Inferior parietal cortex (tissue), 1 donor: ENCODE results near the gene HP.
"Not testable (repeated sequence)": the region's sequence is repeated elsewhere in the genome, so short reads cannot be mapped to it uniquely, and the experiment has no call there.

Source experiments
- DNase-seq: peaks from one replicate; pipeline ENCODE4 v3.0.0-alpha.2; 2016; ENCODE audit errors: extremely low spot score

Gene HP

GRCh38 chr16:72043058-72043457, 11.2 kb upstream of the HP start:
- no peak for DNase-seq

DNA sequence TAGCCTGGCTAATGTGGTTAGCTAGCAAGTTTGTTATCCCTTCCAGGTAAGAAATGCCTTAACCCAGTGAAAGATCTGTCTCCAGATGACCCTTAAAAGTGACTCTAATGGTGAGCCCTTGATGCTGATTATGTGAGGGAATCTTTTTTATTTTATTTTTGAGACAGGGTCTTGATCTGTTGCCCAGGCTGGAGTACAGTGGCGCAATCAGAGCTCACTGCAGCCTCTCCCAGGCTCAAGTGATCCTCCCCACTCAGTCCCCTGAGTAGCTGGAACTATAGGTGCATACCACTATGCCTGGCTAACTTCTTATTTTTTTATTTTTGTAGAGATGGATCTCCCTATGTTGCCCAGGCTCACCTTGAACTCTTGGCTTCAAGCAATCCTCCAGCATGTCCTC, 10.8 kb upstream of the HP start:
- DNase-seq = no peak

GRCh38 chr16:72044296-72044695, 10.0 kb upstream of the HP start:
- no peak for DNase-seq

GRCh38 chr16:72044825-72045359, 9.4 kb upstream of the HP start:
- no peak for DNase-seq

DNA sequence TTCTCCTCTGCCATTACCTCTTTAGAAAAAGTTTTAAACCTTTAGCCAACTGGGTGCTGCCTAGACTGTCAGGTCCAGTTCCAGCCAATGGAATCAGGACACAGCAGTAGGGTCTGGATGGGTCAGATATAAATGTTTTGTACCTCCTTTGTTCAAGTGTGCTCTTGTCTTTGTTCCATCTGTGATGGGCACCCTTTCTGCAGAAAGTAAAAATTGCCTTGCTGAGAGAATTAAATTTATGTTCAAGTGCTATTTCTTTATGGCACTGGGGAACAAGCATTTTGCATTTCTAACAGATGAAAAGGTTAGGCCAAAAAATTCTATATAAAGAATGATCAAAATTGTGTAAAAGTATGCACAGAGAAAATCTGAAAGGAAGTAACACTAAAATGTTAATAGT, 5.2 kb upstream of the HP start:
- no peak for DNase-seq

DNA sequence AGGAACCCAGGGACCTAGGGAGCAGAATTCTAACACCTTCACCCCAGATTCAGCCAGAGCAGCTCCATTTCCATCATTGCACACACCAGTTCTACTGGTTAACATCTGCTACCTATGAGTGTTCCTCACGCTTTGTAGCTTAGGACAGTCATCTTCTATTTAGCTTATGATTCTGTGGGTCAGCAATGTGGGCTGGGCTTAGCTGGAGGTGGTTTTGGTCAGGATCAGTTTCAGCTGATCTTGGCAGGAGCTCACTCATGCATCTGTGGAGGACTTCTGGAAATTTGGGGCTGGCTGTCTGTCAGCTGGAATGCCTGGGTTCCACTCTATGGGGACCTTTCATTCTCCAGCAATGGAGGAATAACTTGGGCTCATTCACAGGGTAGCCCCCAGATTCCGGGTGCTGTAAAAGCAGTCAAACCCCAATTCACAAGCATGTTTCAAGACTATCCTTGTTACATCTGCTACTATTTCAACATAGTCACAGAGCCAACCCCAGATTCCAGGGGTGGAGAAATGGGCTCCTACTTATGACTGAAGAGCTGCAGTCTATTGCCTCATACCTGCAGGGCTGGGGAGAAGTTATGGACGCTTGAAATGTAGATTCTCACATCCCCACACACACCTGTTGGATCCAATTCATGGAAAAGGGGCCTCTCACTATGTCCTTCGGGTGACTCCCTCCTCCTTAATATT, 3.4 kb upstream of the HP start:
- no peak for DNase-seq

DNA sequence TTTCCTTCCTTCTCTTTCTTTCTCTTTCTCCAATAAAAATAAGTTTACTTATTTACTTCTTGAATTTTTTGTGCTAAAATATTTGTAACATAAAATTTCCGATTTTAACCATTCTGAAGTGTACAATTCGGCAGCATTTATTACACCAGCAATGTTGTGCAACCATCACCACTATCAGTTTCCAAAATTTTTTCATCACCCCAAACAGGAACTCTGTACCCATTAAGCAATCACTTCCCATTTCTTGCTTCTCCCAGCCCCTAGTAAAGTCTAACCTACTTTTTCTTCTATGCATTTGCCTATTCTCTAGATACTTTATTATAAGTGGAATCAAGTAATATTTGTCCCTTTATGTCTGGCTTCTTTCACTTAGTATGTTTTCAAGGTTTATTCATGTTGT, 2.5 kb upstream of the HP start:
- no peak for DNase-seq

GRCh38 chr16:72055911-72056310, 1.6 kb downstream of the HP start:
- no peak for DNase-seq

DNA sequence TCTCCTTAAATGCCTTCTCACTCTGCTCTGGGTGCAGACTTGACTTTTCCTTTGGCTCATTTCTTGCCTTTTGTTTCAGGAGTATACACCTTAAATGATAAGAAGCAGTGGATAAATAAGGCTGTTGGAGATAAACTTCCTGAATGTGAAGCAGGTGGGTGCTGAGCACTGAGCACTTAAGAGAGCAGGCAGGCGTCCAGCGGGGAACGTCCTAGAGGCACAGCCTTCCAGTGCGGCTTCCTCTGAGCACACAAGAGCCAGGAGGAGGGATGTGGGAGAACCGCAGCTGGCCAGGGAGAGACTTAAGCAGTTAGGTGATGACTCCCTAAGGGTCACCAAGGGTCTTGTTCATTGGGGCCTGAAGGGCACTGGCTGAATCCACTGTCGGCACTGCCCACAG, 3.0 kb downstream of the HP start:
- DNase-seq = not testable (repeated sequence)

DNA sequence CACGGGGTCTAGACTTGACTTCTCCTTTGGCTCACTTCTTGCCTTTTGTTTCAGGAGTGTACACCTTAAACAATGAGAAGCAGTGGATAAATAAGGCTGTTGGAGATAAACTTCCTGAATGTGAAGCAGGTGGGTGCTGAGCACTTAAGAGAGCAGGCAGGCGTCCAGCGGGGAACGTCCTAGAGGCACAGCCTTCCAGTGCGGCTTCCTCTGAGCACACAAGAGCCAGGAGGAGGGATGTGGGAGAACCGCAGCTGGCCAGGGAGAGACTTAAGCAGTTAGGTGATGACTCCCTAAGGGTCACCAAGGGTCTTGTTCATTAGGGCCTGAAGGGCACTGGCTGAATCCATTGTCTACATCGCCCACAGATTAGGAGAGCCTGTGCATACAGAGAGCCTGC, 4.8 kb downstream of the HP start:
- not testable (repeated sequence) for DNase-seq

- no peak for DNase-seq
Observed at GRCh38 chr16:72060405-72060804, 6.1 kb downstream of the HP start.

- no peak for DNase-seq
Observed at GRCh38 chr16:72061564-72061963, 7.3 kb downstream of the HP start.

DNA sequence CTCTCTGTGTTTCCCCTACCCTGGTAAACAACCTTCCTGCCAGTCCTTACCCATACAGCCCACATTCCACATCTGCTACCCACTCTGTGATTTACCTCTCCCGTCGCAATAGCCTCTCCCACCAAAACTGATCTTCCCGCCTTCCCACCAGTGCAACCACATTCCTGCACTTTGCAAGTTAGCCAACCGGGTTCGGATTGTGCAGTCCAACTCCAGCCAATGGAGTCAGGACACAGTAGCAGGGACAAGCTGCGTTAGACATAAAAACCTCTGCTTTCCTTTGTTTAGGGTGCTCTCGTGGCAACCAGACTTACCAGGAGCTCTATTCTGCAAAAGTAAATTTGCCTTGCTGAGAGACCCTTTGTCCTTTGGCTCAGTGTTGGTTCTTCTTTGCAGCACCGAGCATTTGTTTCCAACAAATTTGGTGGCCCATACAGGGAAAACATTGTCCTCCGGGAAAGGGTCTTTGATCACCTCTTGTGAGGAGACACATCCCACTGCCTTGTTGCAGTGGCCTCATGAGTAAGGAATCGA, 10.1 kb downstream of the HP start:
- no peak for DNase-seq

DNA sequence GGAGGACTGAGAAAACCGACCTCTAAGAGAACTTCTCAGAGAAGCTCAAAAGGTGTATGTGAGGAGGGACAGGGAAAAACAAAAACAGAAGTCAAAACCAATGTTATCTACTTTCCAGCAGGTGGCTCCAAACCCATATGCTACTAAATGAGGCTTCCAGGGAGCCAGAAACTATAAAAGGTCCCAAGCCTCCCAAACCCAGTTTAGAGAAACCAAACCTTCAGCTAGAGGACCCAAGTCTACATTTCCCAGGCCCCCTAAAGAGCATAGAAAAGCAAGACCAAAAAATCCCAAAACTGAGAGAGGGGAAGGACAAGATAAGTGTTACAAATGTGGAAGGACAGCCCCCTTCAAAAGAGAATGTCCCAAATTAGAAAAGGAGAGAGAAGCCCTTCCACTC, 12.4 kb downstream of the HP start:
- peak; percentile 56 for DNase-seq

GRCh38 chr16:72068930-72069329, 14.6 kb downstream of the HP start:
- no peak for DNase-seq

GRCh38 chr16:72072514-72073342, 18.4 kb downstream of the HP start:
- peak; percentile 33 for DNase-seq

DNA sequence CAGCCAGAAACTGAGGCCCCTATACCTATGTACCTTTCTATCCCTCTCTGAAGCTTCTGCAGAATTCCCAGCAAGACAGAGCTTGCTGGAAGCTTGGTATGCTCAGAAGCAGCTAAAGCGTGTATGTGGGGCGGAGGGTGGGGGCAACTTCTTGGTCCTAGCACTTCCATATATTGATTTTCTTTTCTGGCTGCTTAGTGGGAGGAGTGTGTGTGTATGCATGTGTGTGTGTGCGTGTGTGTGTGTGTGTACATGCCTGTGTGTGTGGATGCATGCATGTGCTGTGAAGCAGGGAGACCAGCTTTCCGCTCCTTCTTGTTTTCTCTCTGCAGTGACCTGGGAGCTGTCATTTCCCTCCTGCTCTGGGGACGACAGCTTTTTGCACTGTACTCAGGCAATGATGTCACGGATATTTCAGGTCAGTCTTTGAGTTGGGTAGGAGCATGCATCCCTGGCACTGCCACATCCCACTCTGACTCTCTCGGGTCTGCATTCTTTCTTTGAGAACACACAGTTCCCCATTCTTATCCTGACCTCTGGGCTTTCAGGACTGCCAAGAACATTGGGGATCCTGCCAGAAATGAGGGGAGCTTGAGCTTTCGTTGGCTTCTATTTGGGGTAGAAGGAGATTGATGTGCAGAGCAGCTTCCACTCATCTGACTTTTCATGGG, 19.4 kb downstream of the HP start:
- DNase-seq = peak; percentile 25

GRCh38 chr16:72075067-72075466, 20.8 kb downstream of the HP start:
- DNase-seq = not testable (repeated sequence)

GRCh38 chr16:72076991-72077706, 22.8 kb downstream of the HP start:
- not testable (repeated sequence) for DNase-seq

GRCh38 chr16:72083778-72084404, 29.6 kb downstream of the HP start:
- DNase-seq = no peak

DNA sequence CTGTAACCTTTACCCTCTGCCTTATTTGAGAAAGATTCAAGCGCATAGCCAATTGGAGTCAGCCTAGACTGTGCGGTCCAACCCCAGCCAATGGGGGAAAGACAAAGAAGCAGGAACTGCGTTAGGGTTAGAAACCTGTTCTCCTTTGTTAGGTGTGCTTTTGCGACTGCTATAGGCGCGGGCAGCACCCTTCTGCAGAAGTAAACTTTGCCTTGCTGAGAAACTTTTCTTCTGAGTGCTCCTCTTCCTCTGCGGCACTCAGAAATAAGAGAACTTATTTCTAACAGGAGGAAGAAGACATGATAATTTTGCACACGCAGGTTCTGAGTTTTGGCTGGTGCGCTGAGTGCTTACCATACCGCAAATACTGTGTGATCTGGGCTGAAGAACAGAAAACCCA, 30.1 kb downstream of the HP start:
- no peak for DNase-seq
